ENCODE measurements around the gene CLEC2B.

GRCh38 chr12:9848899-9849298, 20.3 kb downstream of the CLEC2B start:
- TF ChIP-seq, protein P1, sequence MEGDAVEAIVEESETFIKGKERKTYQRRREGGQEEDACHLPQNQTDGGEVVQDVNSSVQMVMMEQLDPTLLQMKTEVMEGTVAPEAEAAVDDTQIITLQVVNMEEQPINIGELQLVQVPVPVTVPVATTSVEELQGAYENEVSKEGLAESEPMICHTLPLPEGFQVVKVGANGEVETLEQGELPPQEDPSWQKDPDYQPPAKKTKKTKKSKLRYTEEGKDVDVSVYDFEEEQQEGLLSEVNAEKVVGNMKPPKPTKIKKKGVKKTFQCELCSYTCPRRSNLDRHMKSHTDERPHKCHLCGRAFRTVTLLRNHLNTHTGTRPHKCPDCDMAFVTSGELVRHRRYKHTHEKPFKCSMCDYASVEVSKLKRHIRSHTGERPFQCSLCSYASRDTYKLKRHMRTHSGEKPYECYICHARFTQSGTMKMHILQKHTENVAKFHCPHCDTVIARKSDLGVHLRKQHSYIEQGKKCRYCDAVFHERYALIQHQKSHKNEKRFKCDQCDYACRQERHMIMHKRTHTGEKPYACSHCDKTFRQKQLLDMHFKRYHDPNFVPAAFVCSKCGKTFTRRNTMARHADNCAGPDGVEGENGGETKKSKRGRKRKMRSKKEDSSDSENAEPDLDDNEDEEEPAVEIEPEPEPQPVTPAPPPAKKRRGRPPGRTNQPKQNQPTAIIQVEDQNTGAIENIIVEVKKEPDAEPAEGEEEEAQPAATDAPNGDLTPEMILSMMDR (IDR thresholded peaks at IDR 0.05) = no peak
- TF ChIP-seq POLR2AphosphoS5 (IDR thresholded peaks at IDR 0.05) = no peak
- TF ChIP-seq POLR2A (IDR thresholded peaks at IDR 0.05) = no peak
- TF ChIP-seq EP300 (IDR thresholded peaks at IDR 0.05) = no peak
